ENCODE data around the gene ARAF. TPM values are rescaled to one million over a fixed set of nuclear protein-coding genes. Genes with fewer than 3 reads are reported as not detected.

Gene ARAF
- total RNA-seq, 3 donors from 2014 or later = 82.1 to 108 (median 90.1) TPM

- H3K9me3 ChIP-seq = no peaks in the 10 kb centered on the region
- H3K4me3 ChIP-seq = no peak overlapping the region
- intact Hi-C loops (cut with DNase I, micrococcal nuclease) = no loop called here
- no peaks in the 10 kb centered on the region for H3K4me1 ChIP-seq (ENCODE audit: low read depth)
- DNase-seq = no peak
- ATAC-seq = no peak
- no peaks in the 10 kb centered on the region for H3K36me3 ChIP-seq (ENCODE audit: low read depth)
- no peak for TF ChIP-seq CTCF (IDR thresholded peaks at IDR 0.05)
Observed at GRCh38 chrX:47612418-47612817, 51.4 kb downstream of the ARAF start.

DNA sequence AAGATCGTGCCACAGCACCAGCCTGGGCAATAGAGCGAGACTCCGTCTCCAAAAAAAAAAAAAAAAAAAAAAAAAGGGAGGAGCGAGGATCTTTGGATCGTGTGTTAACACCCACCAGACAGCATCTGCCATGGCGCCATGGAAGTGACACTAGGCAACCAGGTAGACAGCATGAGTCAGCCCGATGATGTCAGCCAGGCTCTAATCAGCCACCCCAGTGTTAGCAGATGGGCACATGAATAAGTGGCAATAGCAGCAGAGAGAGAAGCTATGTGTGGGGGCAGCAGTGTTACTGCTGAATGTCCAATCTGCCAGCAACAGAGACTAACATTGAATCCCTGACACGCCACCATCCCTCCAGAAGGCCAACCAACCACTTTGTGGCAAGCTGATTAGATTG lies 52.1 kb downstream of the ARAF start:
- ATAC-seq (no peak), DNase-seq (no peak)
- Histone ChIP-seq H3K4me1 (ENCODE audit: low read depth) (no peaks in the 10 kb centered on the region), H3K9me3 (no peaks in the 10 kb centered on the region), H3K4me3 (no peak overlapping the region), H3K36me3 (ENCODE audit: low read depth) (no peaks in the 10 kb centered on the region)
- no peak for TF ChIP-seq CTCF (IDR thresholded peaks at IDR 0.05)
- intact Hi-C loops (cut with DNase I, micrococcal nuclease) = no loop called here

DNA sequence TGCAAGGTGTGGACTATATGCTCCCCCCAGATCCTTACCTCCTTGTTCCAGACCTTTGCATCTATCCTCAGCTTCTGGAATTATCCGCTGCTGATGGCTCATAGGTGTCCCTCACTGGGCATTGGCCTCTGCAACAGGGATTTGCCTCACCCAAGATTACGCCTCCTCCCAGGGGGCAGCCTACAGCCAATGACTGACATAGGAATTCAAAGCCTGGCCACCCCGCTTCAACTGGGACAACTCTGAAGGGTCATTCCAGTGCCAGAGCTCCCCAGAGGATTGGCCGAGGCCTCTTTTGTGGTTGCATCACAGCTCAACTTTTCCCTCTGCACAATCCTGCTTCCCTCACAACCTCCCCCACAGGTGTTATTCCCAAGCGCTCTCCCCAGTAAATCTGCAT lies 53.6 kb downstream of the ARAF start:
- ATAC-seq (no peak), DNase-seq (no peak)
- TF ChIP-seq CTCF (IDR thresholded peaks at IDR 0.05) = no peak
- H3K36me3 ChIP-seq (ENCODE audit: low read depth) = no peaks in the 10 kb centered on the region
- H3K9me3 ChIP-seq = no peaks in the 10 kb centered on the region
- no peak overlapping the region for H3K4me3 ChIP-seq
- intact Hi-C loops (cut with DNase I, micrococcal nuclease) = no loop called here
- H3K4me1 ChIP-seq (ENCODE audit: low read depth) = no peaks in the 10 kb centered on the region

GRCh38 chrX:47618923-47619485 lies 58.0 kb downstream of the ARAF start:
- Histone ChIP-seq H3K4me1 (ENCODE audit: low read depth) (no peaks in the 10 kb centered on the region), H3K9me3 (no peaks in the 10 kb centered on the region), H3K4me3 (no peak overlapping the region), H3K36me3 (ENCODE audit: low read depth) (no peaks in the 10 kb centered on the region)
- intact Hi-C loops (cut with DNase I, micrococcal nuclease) = no loop called here
- no peak for TF ChIP-seq CTCF (IDR thresholded peaks at IDR 0.05)
- no peak for ATAC-seq
- DNase-seq = no peak

- DNase-seq = peak; percentile 70 to 82 (median 77)
- Histone ChIP-seq H3K4me1 (ENCODE audit: low read depth) (no peaks in the 10 kb centered on the region), H3K36me3 (ENCODE audit: low read depth) (no peaks in the 10 kb centered on the region), H3K9me3 (no peaks in the 10 kb centered on the region), H3K4me3 (no peak within 1 kb of the TSS)
- intact Hi-C loops (cut with DNase I, micrococcal nuclease) = no loop called here
- peak; percentile 93 for ATAC-seq
- TF ChIP-seq CTCF (IDR thresholded peaks at IDR 0.05) = no peak
Observed at GRCh38 chrX:47619486-47620302, 58.7 kb downstream of the ARAF start, which contains the start of gene SYN1. Gene SYN1, minus strand, starts transcription at chrX:47619857. Its CDS starts 129 bp downstream, at chrX:47619728.

Measured in mucosa of descending colon (tissue), 3 donors.